ENCODE measurements around the gene ADAMTS14. TPM values are rescaled to one million over a fixed set of nuclear protein-coding genes. Genes with fewer than 3 reads are reported as not detected.

The ADAMTS14 gene
- total RNA-seq, 1 experiment from 2014 or later, result 1.9 TPM

GRCh38 chr10:70650718-70651117 lies 21.6 kb upstream of the ADAMTS14 start:
- Histone ChIP-seq H3K27me3 (ENCODE audit: insufficient read depth, low read depth) (no peaks in the 10 kb centered on the region), H3K79me2 (ENCODE audit: low read depth) (no peaks in the 10 kb centered on the region), H3K4me3 (no peak overlapping the region), H3K4me1 (replicated peaks; ENCODE audit: insufficient read depth) (peaks cover 31% of the 10 kb centered on the region), H3K9me2 (ENCODE audit: insufficient read depth) (no peaks in the 10 kb centered on the region), H3K4me2 (no peak overlapping the region), H3K36me3 (ENCODE audit: low read depth) (no peaks in the 10 kb centered on the region), H4K20me1 (ENCODE audit: insufficient read depth) (no peaks in the 10 kb centered on the region), H3F3A (ENCODE audit: insufficient read depth, low read depth) (peaks cover 11% of the 10 kb centered on the region; the same call in 1 of the 2 replicates), H3K27ac (peak overlapping the region; percentile 77; the same call in 1 of the 2 replicates), H2AFZ (no peak overlapping the region), H3K9me3 (ENCODE audit: insufficient read depth, low read depth) (peaks cover 7% of the 10 kb centered on the region; the same call in 1 of the 2 replicates)
- peak in 1 of 2 experiments; percentile 26 for DNase-seq
- ChIA-PET POLR2A (ENCODE audit: unreplicated experiment) (no interaction called here), CTCF (no interaction called here)
- no peak for TF ChIP-seq CTCF (conservative IDR thresholded peaks at IDR 0.05)
- no peak for TF ChIP-seq EZH2 (IDR thresholded peaks at IDR 0.05; ENCODE audit: low read depth)
- no TSS peak for BruUV-seq (replicated peaks)
- intact Hi-C loops (cut with micrococcal nuclease; ENCODE audit: unreplicated experiment), result no loop called here

DNA sequence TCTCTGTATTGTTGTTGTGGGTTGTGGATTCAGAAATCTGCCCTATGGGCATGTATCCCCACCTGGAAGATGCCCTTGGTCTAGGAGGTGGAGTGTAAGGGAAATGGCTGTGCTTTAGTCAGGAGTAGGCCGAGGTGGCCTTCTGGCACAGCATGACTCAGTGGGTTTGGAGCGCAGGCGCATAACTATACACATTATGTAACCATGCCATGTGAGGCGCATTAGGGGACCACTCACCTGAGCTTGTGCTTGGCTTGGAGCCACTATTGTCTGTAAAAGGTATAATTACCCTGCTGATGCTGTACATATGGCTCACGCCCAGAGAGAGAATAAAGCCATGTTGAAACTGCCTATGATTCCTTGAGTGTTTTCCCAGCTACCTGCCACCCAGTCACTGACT lies 20.6 kb upstream of the ADAMTS14 start:
- Histone ChIP-seq H3F3A (ENCODE audit: insufficient read depth, low read depth) (peaks cover 18% of the 10 kb centered on the region; the same call in 1 of the 2 replicates), H3K9me3 (ENCODE audit: insufficient read depth, low read depth) (peaks cover 7% of the 10 kb centered on the region; the same call in 1 of the 2 replicates), H3K27ac (peak overlapping the region; percentile 77), H2AFZ (no peak overlapping the region), H3K36me3 (ENCODE audit: low read depth) (no peaks in the 10 kb centered on the region), H4K20me1 (ENCODE audit: insufficient read depth) (no peaks in the 10 kb centered on the region), H3K79me2 (ENCODE audit: low read depth) (no peaks in the 10 kb centered on the region), H3K4me2 (0 out of 2 replicates have a peak overlapping the region, but pooled peaks have one; percentile 2), H3K4me3 (no peak overlapping the region), H3K27me3 (ENCODE audit: insufficient read depth, low read depth) (no peaks in the 10 kb centered on the region), H3K9me2 (ENCODE audit: insufficient read depth) (no peaks in the 10 kb centered on the region), H3K4me1 (replicated peaks; ENCODE audit: insufficient read depth) (peaks cover 37% of the 10 kb centered on the region)
- CTCF ChIA-PET, result no interaction called here
- intact Hi-C loops (cut with micrococcal nuclease; ENCODE audit: unreplicated experiment), result no loop called here
- POLR2A ChIA-PET (ENCODE audit: unreplicated experiment), result no interaction called here
- BruUV-seq (replicated peaks), result no TSS peak
- DNase-seq, result peak in 1 of 2 experiments; percentile 61
- TF ChIP-seq CTCF (conservative IDR thresholded peaks at IDR 0.05), result no peak
- no peak for TF ChIP-seq EZH2 (IDR thresholded peaks at IDR 0.05; ENCODE audit: low read depth)

DNA sequence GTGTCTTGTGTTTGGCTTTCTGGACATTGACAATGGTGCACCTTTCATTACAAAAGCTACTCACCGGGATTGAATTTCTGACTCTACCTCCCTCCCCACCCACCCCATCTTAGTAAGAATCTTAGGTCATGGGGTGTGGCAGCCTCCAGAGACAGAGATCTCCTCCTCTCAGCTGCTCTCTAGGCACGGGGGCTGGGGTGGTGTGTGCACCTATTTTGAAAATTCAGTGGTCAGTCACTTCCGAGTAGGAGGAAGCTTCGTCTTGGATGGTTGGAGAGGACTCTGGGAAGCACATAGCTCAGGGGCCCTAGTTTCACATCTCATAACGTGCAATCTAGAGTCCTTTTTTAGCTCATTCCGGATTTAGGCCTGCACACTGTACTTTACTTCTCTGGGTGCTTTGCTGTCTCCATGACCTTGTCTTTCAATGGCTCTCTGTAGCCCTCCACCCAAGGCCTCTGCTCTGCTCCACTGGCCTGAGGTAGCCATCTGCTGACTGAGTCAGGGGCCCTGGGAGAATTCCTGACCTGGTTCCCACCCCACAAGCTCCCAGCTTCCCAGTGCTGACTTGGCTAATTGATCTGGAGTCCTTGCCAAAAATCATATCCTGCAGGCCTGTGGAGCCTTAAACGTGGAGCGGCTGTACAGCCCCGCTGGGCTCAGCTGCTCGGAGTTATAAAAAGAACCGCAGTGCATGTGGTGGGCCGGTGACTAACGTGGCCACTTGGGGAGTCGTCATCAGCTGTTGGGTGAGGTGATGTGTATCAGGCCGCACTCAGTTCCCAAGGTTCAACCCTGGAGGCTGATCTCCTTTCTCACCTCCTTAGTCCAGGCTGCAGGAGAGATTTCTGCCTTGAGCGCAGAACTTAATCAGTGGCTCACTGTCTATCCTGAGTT lies 19.3 kb upstream of the ADAMTS14 start:
- Histone ChIP-seq H3K9me3 (ENCODE audit: insufficient read depth, low read depth) (peaks cover 7% of the 10 kb centered on the region; the same call in 1 of the 2 replicates), H3K9me2 (ENCODE audit: insufficient read depth) (no peaks in the 10 kb centered on the region), H3F3A (ENCODE audit: insufficient read depth, low read depth) (peaks cover 23% of the 10 kb centered on the region), H3K27me3 (ENCODE audit: insufficient read depth, low read depth) (no peaks in the 10 kb centered on the region), H4K20me1 (ENCODE audit: insufficient read depth) (no peaks in the 10 kb centered on the region), H3K27ac (no peak overlapping the region), H3K36me3 (ENCODE audit: low read depth) (no peaks in the 10 kb centered on the region), H3K79me2 (ENCODE audit: low read depth) (no peaks in the 10 kb centered on the region), H2AFZ (no peak overlapping the region), H3K4me3 (no peak overlapping the region), H3K4me1 (replicated peaks; ENCODE audit: insufficient read depth) (peaks cover 38% of the 10 kb centered on the region), H3K4me2 (no peak overlapping the region)
- POLR2A ChIA-PET (ENCODE audit: unreplicated experiment), result no interaction called here
- CTCF ChIA-PET, result no interaction called here
- DNase-seq, result peak in 1 of 2 experiments; percentile 23
- BruUV-seq (replicated peaks), result no TSS peak
- intact Hi-C loops (cut with micrococcal nuclease; ENCODE audit: unreplicated experiment), result no loop called here
- TF ChIP-seq CTCF (conservative IDR thresholded peaks at IDR 0.05), result no peak
